GM12873 (cell line): ENCODE results near the gene CPE.

Experiments
- TF ChIP-seq, protein P1 (sequence below): IDR thresholded peaks from 2 replicates; pipeline ENCODE4 v1.5.1; 2012; ENCODE audit warnings: low read depth, mild to moderate bottlenecking, moderate library complexity, low read length, control low read depth; ENCODE audit not compliant: insufficient read depth; ENCODE audit errors: missing control alignments

Gene CPE

DNA sequence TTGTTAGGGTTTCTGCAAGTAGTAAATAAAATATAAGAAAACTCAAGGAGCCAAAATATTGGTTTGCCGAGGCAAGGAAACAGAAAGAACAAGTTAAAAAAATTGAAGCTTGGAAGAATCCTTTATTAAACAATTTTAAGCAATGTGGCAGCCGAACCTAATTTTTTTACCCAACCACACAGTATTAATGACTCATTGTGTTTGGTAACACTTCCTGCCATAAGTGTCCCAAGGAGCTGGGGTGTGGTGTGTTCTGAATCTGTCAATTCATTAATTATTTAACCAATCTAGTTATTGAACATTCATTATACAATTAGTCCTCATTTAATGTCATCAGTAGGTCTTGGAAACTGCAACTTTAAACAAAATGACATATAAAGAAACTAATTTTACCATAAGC is 19.3 kb upstream of the CPE start:
- TF ChIP-seq, protein P1, sequence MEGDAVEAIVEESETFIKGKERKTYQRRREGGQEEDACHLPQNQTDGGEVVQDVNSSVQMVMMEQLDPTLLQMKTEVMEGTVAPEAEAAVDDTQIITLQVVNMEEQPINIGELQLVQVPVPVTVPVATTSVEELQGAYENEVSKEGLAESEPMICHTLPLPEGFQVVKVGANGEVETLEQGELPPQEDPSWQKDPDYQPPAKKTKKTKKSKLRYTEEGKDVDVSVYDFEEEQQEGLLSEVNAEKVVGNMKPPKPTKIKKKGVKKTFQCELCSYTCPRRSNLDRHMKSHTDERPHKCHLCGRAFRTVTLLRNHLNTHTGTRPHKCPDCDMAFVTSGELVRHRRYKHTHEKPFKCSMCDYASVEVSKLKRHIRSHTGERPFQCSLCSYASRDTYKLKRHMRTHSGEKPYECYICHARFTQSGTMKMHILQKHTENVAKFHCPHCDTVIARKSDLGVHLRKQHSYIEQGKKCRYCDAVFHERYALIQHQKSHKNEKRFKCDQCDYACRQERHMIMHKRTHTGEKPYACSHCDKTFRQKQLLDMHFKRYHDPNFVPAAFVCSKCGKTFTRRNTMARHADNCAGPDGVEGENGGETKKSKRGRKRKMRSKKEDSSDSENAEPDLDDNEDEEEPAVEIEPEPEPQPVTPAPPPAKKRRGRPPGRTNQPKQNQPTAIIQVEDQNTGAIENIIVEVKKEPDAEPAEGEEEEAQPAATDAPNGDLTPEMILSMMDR: no peak

- TF ChIP-seq, protein P1: no peak
Measured at GRCh38 chr4:165360041-165360695, 18.6 kb upstream of the CPE start.

DNA sequence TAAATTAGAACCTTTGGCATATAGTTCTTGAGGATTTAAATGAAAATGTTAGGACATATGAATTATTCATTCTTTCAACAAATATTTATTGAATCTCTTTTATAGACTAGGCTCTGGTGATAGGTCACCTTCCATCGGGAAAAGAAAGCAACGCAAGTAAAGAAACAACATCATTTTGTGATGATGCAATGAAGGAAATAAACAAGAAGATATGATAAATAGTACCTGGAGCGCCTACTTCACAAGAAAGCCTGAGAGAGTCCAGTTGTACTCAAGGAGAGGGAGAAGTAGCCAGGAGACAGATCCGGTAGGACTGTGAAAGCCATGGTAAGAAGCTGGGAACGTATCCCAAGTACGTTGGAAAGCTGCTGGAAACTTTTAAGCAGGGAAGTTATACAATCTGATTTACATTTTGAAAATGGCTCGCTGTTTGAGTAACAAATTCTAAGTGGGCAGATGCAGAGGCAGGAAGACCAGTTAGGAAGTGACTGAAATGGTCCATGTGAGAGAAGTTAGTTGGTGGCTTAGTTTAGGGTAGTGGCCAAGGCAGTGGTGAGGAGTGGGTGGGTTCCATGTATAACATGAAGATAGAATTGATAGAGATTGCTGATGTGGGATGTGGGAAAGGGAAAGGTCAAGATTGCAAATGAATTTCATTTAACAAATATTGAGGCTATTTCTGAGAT is 17.7 kb upstream of the CPE start:
- TF ChIP-seq, protein P1: no peak

DNA sequence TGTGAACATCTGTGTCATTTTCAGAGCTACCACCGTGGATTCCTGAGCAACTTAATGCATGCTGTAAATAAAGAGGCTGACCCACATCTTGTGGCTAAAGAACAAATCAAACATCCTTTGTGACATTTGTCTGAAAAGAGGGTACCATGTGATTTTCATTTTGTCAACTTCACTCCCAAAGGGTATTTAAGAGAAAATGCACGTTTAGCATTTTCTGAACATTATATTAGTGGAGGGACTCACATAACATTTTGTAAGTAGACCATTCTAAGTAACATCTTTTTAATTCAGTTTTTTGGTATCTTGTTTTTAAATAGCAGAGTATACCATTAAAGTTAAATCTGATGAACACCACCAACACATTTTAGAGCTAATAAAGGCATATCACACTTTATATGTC is 17.0 kb upstream of the CPE start:
- TF ChIP-seq, protein P1: no peak

- TF ChIP-seq, protein P1: no peak
Measured at GRCh38 chr4:165364452-165365080, 14.2 kb upstream of the CPE start.

DNA sequence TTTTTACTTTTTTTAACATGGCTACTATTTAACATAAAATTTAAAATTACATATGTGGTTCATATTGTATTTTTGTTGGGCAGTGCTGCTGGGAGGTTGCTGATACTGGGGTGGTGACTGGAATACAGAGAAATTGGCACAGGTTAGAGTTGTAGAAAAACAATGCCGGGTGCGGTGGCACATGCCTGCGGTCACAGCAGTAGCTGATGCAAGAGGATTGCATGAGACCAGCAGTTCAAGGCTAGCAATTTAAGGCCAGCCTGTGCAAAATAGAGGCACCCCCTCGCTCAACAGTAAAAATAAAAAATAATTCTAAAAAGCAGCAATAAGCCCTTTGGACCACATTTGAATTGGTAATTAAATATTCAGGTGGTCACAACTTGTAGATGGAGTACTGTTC is 11.8 kb upstream of the CPE start:
- TF ChIP-seq, protein P1: no peak

GRCh38 chr4:165368114-165368513 is 10.7 kb upstream of the CPE start:
- TF ChIP-seq, protein P1: no peak
